ENCODE measurements around the gene PTMS.
A peak's percentile ranks its signal among the peaks of the same experiment; 100 is the strongest.

Gene PTMS

DNA sequence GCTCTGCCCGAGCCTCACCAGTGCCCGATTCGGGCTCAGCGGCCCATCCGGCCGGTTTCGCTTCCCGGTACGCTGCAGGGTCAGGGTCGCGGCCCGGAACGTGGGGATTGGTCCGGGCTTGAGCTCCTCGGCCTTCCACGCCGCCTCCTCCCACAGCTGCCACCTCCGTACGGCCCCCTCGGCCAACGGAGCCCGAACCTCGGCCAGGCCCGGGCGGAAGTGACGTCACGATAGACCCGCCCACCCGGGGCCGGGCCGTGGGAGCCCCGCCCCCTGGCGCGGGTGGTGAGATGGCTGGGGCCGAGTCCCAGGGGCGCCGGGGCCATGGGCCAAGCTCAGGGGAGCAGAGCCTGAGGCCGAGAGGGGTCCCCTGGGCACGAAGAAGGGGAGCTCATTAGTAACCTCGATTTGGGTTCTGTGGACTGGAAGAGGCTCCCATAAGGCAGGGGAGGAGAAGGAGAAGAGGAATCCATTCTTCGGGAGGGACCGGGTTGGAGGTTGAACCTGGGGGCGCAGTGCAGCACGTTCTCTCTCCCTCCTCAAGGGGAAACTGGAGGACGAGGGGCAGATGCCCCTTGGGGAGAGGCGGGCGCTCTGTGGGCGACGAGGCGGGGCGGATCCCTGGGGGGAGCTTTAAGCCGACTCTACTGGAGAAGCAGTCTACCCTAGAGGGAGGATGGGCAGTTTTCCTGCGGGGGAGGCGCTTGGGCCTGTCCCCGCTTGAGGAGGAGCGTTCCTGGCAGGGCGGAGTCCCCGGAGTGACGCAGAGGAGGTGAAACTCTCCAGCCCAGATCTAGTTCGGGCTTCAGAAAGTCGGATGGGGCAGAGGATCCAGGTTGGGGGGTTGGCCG is 13.0 kb upstream of the PTMS start, which contains the start of gene MLF2:
Gene MLF2, minus strand, starts transcription at position 221 of the 851 bp plus-strand sequence. CDS start 807 bp downstream, outside the sequence.
- peak; percentile 94 to 98 (median 95) for DNase-seq

DNA sequence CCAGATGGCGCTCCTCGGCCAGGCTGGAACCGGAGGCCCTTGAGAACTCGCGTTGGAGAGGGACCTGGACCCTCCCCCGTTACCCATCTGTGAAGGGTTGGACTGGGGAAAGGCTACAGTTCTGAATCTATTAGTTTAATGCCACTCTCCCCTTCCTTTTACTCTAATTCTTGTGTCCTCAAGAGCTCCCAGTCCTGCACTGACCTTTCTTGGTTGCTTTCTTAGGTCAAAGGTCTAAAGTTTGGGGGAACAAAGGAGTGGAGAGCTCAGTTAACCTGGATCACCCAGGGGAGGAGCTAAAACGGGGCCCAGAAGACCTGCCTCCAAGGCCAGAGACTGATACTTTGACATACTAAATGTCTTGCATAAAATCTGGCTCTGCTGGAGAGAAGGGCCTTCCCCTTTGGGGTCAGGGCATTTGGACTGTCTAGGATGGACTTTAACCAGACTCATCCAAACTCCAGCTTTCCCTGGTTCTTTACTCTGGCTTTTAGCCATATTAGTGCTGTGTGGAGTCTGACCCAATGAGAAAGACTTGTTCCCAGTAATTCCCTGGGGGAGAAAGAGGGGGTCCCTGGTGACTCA is 12.3 kb upstream of the PTMS start:
- DNase-seq, result no peak

DNA sequence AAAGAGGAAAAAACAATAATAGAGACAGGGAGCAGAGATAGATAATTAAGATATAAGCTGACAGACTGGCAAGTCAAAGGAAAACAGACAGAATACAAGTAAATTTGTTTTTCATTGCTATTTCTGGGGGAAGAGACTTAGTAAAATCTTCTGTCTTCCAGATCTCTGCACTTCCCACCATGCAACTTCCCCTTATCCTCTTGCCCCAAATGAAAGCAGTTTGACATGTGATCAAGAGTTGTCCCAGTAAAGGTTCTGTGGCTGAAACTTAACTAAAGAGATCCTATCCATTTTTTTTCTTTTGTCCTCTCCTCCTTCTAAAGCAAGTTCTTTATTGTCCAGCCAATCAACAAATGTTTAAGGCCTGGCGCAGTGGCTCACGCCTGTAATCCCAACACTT is 11.8 kb upstream of the PTMS start:
- DNase-seq, result no peak

DNA sequence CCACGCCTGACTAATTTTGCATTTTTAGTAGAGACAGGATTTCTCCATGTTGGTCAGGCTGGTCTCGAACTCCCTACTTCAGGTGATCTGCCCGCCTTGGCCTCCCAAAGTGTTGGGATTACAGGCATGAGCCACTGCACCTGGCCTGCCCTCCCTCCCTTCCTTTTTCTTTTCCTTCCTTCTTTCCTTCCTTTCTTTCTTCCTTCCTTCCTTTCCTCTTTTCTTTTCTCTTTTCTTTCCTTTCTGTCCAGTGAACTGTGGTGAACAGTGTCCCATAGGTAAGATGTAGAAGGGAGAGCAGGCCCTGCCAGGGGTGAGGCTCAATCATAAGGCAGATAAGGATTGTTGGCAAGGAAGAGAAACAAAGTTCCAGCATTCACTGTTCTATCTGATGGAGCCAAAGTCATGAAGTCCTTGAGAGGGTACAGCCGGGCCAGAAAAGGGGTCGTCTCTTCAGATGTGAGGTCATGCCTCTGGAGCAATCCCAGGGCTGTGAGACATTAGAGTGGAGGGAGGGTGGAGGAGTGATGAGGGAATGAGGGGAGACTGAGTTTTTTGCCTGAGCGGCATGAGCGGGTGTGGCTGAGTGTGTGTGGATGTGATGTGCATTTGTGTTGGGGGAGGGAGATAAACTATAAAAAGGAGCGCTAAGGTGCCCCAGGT is 9.0 kb upstream of the PTMS start:
- DNase-seq, result no peak

DNA sequence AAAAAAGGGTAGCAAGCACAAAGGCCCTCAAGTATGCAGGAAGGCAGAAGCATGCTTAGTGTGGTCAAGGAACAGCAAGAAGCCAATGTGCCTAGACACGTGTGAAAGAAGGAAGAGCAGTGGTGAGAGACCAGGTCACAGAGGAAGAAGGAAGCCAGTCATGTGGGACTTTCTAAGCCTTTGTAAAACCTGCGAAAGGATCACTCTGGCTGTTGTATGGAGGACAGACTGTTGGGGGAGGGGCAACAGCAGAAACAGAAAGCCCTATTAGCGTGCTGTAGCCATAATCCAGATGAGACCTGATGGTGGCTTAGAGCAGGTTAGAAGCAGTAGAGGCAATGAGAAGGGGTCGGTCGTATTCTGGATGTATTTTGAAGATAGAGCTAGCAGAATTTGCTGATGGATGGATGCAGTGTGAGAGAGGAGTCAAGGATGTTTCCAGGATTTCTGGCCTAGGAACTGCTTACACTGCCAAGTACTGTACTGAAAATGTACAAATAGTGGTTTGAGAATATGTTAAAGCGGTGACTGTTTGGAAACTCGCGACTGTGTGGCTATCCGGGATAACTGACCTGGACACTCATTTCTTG is 7.6 kb upstream of the PTMS start:
- DNase-seq, result no peak

DNA sequence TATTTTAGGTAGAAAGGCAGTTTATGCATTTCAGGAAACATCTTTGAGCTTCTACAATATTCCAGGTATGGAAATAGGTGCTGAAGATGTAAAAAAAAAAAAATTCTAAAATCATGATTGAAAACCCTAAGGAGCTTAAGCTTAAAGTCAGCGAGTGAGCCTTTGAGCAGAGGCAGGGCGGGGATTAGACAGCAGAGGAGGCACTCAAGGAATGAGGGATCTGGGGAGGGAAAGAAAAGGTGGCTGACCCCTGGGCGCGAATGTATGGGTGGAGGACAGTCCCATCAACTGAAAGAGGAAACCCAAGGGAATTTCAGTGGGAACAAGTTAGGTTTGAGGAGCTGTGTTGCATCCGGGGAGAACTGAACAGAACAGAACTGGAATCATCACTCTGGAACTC is 6.4 kb upstream of the PTMS start:
- DNase-seq, result no peak

DNA sequence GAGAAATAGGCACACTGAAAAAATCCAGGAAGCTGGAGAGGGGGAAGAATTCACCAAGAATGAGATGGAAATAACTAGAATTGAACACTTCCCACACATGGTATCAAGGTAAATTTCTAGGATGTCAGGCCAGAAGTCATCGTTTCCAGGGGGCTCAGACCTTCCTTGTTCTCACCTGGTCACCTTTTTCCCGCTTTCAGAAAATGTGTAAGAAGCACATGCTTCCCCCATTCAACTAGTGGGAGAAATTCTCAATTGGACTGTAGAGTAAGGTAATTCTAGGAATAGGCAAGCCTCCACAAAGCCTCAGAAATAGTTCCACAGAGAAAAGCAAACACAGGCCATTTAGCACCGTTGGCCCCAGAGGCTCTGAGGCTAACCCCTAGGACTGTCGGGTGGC is 2.8 kb upstream of the PTMS start:
- DNase-seq, result no peak

DNA sequence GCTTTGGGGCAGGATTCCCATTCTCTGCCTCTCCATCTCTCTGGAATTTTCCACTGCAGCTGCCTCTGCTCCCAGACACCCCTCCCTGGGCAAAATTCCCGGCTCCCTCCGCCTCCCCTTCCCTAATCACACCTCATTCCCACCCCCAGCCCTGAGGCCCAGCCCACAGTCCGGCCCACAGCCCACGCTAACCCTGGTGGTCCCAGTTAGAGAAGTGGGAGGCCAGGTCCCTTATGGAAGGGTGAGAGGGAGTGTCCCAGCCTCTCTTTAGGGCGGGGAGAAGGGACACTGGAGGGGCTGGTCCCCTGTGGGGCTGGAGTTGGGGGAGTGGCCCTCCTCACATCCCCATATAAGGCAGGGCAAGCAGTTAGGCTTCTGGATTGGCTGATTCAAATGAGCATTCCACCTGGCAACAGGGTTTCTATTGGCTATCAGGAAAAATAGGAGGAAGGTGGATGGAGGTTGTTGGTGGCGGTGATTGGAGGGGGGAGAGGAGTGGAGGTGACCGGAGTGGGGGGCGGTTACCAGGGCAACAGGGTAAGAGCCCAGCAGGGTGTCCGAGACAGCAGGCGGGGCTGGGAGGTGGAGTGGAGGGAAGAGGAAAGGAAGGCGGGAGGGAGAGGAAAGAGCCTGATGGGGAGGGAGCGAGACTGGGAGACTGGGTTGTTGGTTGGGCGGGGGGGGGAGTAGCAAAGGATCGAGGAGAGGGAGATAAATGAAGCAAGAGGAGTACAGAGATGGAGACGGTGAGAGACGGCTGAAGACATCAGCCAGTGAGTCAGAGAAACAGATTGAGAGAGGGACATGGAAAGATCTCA is 1.9 kb upstream of the PTMS start:
- peak in 5 of 6 experiments; percentile 10 to 44 (median 36) for DNase-seq

DNA sequence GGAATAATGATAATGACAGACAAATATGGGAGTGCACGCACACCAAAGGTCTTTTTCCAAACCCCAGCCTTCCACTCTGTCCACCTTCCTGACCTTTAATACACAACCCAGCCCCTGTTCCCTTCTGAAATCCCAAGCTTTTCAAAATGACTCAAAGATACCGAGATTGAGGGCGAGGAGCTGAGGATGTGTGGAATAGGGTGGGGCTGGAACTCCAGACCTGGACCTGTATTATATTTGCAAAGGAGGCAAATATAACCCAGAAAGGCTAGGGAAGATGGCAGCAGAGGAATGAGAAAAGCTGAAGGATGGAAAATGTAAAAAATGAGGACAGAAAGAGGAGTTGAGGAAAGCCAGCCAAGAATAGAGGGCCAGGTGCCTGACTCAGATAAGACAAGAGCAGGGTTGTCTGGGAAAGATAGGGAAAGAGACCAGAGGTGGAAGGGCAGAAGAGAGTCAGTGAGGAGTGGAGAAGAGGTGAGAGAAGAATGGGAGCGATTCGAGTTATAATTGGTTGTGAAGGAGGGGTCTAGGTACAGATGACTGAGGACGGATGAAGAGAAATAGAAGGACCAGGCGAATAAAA is 1.0 kb upstream of the PTMS start:
- no peak for DNase-seq

DNA sequence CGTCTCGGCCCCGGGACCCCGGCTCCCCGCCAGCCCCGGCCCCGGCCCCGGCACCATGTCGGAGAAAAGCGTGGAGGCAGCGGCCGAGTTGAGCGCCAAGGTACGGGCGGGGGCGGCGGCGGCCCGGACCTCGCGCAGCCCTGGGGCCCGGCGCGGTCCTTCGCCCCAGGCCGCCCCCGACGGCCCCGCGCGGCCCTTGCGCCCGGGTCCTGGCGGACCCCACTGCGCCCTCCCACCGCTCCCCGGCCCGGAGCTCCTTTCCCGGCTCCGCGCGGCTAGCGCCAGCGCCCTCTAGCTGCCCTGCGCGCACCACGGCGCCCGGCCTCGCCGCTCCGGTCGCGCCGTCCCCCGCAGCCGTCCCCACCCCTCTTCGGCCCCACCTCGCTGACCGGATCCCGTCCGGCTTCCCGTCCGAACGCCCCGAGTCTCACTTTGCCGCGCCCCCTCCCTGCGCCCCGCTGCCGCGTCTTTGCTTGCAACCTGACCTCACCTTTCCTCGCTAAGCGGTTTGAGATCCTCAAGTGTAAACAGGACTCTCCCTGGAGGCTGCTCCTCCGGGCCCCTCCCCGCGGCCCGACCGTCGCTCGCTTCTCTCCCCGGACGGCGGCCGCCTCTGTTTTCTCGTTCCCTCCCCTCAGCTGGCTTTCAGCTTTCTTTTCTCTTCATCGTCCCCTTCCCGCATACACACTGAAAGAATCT is 637 bp downstream of the PTMS start:
- peak in 5 of 6 experiments; percentile 10 to 71 (median 39) for DNase-seq

DNA sequence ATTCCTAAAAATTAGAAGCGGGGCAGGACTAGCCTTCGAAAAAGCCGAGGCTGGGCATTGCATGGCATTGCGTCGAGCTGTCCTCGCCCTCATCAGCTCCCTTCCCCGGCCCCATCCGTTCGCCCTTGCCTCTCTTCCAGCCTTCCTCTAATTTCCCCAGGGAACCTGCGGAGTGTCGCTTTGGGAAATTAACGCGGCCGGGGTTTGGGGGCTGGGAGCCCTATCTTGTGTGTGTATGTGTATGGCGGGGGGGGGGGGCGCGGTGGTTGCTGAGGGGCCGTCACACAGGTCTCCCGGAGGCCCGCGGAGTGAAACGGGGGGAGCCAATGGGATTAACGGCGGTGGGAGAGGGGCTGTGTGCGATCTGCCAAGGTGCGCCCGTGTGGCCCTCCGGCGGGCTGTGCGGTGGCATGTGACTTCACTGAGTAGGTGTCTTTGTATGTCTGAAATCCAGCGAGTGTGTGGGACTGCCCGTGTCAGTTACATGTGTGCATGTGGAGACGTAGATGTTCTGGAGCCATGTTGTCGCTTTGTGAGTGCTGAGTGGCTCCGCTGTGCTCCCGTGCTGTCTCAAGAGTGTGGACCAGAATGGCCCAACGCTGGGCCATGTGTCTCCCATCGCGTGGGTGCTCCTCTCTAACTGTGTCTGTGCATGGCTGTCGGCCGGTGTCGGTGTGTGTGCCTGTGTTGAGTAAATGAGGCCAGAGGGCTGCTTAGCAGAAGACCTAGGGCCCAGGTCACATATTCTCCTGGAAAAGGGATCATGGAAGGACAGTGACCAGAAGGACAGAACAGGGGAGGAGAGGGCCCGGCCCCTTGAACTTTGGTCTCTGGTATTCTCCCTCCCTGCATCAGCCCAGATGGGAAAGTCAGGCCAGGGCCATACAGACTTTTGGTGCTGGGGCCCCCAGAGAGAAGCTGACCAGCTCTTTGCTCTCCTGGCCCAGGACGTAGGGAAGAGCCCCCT is 1.5 kb downstream of the PTMS start:
- no peak for DNase-seq

DNA sequence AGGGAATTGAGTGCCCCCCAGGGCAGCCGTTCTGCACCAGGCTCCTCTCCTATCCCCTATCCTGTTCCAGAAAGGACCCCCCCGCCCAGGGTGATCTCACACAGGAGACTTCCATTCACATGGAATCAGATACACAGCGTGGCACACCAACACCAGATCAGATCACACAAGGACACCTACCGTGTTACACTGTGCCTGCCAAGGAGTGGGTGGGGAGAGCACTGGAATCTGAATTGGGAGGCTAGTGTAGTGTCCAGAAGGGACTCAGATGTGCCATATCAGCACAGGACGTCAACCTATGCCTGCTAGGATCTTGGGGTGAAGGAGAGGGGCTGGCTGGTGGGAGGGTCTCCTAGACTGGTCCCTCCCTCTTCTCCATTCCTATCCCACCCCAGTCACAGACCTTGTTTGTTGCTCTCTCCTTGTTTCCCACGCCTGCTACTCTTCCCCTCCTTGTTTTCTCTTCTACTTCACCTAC is 2.3 kb downstream of the PTMS start:
- DNase-seq, result no peak

DNA sequence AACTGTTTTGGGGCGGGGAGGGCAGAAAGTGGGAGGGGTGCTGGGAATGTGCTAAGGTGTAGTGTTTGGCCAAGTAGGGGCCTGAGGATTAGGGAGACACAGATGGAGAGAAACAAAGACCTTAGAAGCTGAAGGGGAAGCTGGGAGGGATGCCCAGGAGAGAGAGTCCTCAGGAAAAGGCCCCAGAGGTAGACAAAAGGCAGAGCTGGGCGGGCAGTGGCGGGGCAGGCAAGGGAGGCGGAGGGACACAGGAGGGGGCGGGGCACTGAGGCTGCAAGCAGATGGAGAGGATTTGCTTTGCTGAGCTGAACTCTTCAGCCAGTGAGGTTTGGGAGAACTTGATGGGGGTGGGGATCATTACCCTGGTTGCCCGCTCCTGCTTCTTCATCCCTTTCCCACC is 2.8 kb downstream of the PTMS start:
- DNase-seq, result no peak

DNA sequence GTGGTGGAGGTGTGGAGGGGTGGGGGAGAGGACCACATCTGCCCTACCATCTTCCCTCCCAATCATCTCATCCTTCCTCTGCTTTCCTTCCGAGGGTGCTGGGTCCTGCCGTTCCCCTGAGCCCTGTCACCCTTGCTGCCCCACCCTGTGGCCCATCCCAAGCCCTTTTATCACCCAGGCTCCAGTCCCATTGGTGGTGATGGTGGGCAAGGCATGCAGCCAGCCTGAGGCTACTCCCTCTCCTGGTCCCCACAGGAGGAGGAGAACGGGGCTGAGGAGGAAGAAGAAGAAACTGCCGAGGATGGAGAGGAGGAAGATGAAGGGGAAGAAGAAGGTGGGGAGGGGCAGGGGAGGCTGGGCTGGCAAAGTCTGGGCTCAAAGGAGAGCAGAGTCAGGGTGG is 3.5 kb downstream of the PTMS start:
- no peak for DNase-seq

DNA sequence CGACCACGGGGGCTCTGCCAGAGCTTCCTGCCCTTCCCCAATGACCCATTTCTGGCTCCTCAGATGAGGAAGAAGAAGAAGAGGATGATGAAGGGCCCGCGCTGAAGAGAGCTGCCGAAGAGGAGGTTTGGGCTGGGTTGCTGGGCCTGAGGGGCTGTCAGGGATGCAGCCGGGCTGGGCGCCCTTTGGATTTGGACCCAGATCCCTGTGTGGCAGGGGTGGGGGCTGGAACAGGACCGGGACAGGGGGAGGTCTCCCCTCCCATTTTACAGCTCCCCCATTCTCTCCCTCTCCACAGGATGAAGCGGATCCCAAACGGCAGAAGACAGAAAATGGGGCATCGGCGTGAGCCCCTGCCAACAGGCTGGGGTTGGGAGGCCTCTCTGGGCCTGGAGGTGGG is 3.9 kb downstream of the PTMS start:
- DNase-seq, result no peak

DNA sequence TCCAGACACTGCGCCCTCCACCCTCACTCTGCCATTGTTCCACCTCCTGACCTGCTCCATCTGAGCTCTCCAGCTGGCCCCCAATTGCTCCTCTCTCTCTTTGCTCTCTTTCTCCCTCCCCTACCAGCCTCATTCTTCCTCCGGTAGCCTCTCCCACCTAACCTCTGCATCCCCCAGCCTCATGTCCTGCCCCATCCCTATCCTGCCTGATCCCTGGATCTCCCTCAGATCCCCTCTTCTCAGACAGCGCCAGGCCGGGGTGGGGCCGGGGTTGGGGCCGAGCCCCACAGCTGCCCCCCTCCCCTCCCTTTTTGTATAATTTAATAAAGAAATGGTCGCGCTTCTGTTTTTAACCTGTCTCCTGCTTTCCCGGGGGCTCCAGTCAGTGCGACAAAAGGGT is 4.4 kb downstream of the PTMS start:
- no peak for DNase-seq

DNA sequence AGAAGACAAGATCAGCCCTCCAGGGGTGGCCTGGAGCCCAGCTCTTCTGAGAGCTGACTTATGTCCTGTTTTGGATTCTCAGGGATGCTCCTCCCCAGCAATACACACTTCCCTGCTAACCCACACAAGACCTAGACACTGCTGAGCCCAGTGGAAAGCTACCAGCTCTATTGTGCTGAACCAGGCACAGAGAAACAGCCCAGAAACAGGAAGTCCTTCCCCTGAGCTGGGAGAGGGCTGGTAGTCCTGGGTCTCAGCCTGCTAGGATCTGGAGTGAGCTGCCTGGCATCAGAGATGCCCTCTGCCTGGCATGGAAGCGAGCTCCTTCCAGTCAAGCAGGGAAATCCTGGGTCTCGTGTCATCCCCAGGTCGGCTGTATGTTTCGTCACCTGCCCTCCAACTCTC is 4.9 kb downstream of the PTMS start:
- no peak for DNase-seq

DNA sequence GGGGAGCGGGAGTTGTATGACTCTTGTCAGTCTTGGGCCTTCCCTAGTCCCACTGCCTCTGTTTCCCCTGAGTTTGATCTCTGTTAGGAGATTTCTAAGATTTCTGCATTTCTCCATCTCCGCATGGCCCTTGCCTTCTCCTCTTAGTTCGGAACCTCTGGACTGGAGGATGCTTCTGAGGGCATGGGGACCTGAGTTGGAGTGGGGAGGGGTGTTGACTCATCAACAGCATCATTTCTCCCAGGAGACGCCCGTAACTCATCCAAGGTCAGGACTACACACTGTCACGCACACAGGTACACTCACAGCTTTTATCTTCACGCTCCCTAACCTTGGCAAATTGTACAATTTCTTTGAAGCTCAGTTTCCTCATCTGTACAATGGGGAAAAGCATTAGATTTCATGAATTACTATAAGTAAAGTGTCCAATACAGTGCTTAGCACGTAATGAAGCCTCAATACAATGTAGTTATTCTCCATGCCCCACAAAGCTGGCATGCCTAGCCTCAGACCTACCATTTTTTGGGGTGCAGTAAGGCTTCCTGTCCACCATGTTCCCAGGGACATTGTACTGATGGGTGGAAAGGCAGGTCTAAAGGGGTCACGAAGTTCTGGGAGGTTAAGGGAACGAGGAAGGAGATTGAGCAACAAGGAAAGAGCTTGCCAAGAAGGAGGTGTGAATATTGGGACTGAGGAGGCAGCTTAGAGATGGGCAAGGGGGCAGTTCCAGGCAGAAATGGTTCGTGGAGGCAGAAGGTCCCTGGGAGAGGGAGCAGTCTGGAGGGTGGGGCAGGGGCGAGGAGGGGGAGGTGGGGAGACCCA is 5.6 kb downstream of the PTMS start:
- no peak for DNase-seq

DNA sequence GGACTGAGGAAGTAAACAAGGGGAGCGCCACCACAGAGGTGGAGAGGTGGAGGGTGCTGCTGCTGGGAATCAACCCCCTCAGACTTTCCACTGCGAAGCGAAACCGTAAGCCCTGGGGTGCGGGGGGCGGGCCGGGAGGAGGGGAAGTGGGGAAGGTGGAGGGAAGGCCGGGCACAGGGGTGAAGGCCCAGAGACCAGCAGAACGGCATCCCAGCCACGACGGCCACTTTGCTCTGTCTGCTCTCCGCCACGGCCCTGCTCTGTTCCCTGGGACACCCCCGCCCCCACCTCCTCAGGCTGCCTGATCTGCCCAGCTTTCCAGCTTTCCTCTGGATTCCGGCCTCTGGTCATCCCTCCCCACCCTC is 6.2 kb downstream of the PTMS start, which contains the start of gene LAG3:
Gene LAG3, plus strand, starts transcription at position 190 of the 365 bp plus-strand sequence. CDS start 333 bp downstream, outside the sequence.
- DNase-seq, result peak in 2 of 6 experiments; percentile 8 to 22

Measured in stimulated activated naive CD4-positive, alpha-beta T cell (primary cell).